Middle frontal gyrus (tissue), 1 donor: ENCODE data around the gene CLDN5.
"Not testable (repeated sequence)": the region's sequence is repeated elsewhere in the genome, so short reads cannot be mapped to it uniquely, and the experiment has no call there.

ENCODE experiments used
- DNase-seq: peaks from one replicate; pipeline ENCODE4 v3.0.0-alpha.2; 2015; ENCODE audit warnings: low spot score; ENCODE audit errors: extremely low spot score

Gene CLDN5

DNA sequence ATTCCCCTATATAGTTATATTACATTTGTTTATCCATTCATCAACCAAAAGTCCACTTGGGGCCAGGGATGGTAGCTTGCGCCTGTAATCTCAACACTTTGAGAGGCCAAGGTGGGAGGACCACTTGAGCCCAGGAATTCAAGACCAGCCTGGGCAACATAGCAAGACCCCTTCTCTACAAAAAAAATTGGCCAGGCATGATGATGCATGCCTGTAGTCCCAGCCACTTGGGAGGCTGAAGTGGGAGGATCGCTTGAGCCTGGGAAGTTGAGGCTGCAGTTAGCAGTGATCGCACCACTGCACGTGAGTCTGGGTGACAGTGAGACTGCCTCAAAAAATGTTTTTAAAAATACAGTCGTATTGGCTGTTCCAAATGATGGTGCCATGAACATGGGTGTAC is 24.2 kb upstream of the CLDN5 start:
- DNase-seq = not testable (repeated sequence)

DNA sequence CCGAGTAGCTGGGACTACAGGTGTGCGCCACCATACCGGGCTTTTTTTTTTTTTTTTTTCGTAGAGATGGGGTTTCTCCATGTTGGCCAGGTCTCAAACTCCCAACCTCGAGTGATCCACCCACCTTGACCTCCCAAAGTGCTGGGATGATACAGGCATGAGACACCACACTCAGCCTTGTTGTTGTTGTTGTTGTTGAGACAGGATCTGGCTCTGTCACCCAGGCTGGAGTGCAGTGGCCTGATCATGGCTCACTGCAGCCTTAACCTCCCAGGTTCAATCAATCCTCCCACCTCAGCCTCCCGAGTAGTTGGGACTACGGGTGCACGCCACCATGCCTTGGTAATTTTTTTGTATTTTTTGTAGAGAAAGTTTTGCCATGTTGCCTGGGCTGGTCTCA is 23.4 kb upstream of the CLDN5 start:
- DNase-seq = no peak

DNA sequence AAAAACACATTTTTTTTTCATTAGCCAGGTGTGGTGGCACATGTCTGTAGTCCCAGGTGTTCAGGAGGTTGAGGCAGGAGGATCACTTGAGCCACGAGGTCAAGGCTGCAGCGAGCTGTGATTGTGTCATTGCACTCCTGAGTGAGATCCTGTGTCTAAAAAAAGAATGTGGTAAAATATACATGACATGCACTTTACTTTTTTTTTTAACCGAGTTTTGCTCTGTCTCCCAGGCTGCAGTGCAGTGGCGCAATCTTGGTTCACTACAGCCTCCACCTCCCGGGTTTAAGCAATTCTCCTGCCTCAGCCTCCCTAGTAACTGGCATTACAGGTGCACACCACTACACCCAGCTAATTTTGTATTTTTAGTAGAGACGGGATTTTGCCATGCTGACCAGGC is 22.5 kb upstream of the CLDN5 start:
- no peak for DNase-seq

DNA sequence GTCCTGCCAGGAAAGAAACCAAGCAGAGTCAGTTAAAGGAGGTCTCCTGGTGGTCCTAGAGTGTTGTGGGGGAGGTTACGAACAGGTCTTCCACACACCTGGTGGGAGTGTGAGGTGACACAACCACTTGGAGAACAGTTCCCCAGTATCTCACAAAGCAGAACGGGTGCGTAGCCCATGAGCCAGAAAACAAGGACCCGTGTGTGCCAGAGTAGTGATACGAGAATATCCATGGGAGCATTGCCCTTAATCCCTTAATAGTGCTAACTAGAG is 21.7 kb upstream of the CLDN5 start:
- no peak for DNase-seq

DNA sequence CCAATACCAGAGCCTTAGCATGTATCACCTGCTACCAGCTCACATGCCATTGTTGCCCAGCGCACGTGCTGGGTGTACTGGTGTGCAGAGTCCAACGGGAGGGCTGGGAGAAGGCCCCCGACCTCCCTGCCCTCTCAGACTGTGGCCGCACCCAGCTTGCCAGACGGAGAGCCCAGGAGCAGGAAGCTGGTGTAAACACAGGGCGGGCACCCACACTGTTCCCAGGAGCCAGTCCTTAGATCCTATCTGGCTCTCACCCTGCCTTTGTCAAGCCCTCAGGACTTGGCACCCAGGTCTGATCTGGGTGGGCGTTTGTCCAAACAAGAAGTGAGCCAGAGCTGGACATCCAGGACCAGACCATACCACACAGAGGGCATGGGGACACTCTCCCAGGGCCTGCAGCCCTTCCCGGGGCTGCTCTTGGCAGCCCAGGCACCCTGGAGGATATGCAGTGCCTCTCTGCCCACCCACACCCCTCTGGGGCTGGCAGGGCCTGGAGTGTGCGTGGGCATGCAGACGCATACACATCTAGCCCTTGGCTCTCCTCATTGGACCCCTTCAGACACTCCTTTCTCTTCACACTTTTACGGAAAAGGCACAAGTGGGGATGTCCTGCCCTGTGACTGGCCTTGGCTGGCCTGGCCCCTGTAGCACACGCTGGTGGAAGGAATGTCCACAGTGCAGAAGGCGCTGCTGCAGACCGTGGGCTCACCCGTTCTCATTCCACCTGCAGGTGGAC is 19.9 kb upstream of the CLDN5 start:
- no peak for DNase-seq

DNA sequence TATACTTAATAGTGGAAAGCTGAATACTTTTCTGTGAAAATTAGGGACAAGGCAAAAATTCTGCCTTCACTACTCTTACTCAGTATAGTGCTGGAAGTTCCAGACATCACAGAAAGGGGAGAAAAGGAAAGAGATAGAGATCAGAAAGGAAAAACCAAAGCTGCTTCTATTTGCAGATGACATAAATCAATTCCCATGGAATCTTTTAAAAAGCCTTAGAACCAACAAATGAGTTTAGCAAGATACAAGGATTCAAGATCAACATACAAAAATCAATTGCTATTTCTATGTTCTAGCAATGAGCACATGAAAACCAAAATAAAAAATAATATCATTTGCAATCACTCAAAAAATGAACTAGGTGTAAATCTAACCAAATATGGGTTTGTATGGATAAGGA is 16.2 kb upstream of the CLDN5 start:
- no peak for DNase-seq

DNA sequence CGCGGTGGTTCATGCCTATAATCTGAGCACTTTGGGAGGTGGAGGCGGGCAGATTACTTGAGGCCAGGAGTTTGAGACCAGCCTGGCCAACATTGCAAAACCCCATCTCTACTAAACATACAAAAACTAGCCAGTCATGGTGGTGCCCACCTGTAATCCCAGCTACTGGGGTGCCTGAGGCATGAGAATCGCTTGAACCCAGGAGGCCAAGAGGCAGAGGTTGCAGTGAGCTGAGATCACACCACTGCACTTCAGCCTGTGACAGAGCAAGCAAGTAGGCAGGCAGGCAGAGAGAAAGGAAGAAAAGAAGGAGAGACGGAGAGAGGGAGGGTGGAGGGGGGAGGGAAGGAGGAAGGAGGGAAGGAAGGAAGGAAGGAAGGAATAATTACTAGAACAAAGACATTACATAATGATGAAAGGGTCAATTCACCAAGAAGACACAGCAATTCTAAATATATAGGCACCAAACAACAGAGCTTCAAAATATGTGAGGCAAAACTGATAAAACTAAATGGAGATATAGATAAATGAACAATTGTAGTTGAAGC is 13.8 kb upstream of the CLDN5 start:
- no peak for DNase-seq

DNA sequence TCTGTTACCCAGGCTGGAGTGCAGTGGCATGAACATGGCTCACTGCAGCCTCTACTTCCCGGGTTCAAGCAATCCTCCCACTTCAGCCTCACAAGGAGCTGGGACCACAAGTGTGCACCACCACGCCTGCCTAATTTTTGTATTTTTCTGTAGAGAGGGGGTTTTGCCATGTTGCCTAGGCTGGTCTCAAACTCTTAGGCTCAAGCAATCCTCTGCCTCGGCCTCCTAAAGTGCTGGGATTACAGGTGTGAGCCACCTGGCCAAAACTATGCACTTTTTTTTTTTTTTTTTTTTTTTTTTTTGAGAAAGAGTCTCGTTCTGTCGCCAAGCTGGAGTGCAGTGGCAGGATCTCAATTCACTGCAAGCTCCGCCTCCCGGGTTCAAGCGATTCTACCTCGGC is 12.4 kb upstream of the CLDN5 start:
- DNase-seq = no peak

DNA sequence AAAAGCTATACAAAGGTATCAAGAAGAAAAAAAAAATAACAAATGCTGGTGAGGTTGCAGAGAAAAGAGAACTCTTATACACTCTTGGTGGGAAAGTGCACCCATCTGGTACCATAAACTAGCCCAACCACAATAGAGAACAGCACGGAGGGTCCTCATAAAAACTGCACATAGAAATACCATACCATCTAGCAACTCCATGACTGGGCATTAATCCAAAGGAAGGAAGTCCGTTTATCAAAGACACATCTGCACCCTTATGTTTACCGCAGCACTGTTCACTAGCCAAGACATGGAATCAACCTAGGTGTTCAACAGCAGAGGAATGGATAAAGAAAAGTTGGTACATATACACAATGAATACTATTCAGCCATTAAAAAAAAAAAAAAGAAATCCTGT is 10.8 kb upstream of the CLDN5 start:
- DNase-seq = no peak

DNA sequence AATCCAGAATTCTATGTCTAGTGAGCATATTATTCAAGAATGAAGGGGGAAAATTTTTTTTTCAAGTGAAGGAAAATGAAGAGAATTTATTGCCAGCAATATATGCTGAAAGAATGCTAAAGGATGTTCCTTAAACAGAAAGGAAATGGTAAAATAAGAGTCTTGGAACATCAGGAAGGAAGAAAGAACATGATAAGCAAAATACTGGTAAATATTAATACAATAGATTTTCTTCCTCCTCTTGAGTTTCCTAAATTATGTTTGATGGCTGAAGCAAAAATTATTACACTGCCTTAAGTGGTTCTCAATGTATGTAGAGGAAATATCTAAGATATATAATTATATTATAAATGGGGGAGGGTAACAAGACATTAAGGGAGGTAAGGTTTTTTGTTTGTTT is 9.6 kb upstream of the CLDN5 start:
- DNase-seq = no peak

DNA sequence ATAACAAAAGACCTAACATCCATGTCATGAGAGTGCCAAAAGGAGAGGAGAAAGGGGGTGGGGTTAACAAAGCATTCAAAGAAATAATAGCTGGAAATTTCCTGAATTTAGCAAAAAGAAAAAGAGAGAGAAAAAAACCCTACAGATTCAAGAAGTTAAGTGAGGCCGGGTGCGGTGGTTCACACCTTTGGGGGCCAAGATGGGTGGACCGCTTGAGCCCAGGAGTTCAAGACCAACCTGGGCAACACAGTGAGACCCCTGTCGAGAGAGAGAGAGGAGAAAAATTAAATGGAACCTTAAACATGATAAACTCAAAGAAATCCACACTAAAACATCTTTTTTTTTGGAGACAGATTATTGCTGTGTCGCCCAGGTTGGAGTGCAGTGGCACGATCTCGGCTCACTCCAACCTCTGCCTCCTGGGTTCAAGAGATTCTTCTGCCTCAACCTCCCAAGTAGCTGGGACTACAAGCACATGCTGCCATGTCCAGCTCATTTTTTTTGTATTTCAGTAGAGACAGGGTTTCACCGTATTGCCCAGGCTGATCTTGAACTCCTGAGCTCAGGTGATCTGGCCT is 8.9 kb upstream of the CLDN5 start:
- no peak for DNase-seq

DNA sequence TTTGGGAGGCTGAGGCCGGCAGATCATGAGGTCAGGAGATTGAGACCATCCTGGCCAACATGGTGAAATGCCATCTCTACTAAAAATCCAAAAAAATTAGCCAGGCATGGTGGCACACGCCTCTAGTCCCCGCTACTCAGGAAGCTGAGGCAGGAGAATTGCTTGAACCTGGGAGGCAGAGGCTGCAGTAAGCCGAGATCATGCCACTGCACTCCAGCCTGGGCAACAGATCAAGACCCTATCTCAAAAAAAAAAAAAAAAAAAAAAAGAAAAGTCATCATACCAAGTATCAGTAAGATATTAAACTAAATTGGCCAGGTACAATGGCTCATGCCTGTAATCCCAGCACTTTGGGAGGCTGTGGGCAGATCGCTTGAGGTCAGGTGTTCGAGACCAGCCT is 7.1 kb upstream of the CLDN5 start:
- not testable (repeated sequence) for DNase-seq

DNA sequence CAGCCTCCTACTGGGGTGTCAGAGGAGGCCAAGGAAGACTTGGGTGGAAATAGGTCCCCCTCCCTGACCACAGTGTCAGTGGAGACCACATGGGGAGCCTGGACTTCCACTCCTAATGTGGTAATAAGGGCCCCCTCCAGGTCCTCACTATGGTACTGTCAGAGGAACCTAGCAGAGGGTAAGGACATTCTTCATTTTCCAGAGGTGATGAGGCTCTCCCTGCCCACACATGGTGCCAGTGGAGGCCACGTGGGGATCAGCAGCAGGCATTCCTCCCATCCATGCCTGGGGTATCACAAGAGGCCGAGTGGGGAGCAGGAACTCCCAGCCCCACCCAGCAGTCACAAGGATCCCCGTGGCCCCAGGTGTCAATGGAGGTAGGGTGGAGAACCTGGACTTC is 6.5 kb upstream of the CLDN5 start:
- DNase-seq = no peak

DNA sequence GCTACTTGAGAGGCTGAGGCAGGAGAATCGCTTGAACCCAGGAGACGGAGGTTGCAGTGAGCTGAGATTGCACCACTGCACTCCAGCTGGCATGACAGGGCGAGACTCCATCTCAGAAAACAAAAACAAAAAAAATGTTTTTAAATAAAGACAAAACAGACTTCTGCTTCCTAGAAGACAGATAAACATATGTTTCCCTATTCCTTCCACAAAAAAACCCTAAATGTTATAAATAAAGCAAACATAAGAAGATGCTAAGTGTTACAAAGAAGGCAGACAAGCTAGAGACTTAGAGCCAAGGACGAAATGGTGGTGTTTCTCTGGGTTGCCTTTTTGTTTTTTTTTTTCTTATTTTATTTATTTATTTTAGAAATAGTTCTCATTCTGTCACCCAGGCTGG is 5.6 kb upstream of the CLDN5 start:
- DNase-seq = no peak

DNA sequence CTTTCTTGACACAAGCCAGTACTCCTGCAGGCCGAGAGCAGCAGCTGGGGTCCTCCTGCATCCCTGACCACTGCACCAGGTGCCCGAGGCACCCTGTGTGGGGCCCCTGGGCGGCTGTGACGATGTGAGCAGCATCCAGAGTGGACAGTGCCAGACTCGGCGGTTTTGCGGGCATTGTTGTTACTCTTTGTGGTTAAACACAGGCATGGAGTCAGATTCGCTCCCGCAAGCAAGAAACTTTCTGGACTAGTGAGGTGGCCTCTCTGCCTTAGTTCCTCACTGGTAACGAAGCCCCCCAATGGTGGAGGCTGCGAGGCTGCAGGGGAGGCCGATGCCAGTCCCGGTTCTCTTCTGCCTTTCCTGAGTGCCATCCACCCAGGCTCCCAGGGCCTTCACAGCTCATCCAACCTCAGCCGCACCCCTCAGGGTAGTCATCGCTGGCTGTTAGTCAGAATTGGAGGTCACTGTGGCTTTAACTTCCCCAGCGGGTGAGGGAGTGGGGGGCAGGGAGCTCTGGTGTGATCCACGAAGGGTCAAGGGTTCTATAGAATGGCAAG is 3.7 kb upstream of the CLDN5 start:
- DNase-seq = no peak

DNA sequence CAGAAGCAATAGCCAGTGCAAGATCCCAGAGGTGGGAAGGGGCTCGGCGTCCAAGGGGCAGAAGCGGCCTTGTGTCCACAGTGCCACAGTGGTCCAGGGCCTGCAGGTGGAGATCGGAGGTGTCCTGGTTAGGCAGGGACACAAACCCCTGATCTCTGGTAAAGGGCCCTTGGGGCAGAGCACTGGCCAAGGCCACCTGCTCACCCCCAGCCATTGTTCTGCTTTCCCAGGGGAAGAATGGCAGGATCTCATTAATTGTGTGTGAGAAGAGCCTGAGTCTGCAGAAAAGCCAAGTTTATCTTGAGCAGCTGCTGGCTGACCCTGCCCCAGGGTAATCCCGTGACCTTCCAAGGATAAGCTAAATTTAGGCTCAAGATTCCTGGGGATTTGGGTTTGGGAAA is 3.1 kb upstream of the CLDN5 start:
- DNase-seq = no peak

DNA sequence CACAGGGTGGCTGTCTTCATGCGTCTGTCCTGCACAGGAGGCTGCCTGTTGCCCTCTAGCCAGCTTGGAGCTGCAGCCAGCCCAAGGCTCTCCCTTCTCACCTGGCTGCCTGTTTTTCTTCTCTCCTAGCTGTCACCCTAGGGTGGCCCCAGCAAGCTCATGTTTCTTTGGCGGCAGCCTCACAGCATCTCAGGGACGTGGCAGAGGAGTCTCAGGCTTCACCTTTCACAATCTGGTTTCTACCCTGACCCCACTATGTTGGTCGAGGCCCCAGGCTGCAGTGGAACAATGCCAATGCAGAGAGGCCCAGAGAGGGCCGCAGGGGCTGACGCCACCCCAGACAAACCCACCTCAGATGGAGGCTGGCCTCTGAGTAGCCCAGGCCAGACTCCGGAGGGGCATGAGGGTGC is 2.5 kb upstream of the CLDN5 start:
- DNase-seq = no peak

DNA sequence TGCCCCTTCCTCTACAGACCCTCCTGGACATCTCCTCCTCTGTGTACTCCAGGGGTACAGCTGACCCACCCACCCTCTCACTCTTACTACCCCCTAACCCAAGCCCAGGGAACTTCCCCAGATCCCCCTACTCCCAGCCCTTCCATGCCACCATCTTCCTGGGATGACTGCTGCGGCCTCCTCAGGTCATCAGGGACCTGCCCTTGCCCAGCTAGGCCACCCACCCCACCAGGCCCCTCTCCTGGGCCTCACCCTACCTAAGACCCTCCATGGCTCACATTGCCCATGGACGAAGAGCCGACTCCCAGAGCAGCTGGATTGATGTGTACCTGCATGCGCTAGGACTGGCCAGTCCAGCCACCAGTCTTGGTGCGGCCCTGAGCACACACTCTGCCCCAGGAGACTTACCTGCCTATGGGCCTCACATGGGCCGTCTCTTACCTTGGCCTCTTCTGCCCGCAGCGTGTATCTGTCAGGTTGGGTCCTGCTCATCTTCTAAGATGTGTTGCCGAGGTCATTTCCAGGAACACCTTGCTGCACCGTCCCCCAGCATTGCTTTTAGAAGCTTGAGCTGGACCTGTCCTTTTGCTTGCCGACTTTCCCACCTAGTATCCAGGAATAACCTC is 2.0 kb upstream of the CLDN5 start:
- no peak for DNase-seq

DNA sequence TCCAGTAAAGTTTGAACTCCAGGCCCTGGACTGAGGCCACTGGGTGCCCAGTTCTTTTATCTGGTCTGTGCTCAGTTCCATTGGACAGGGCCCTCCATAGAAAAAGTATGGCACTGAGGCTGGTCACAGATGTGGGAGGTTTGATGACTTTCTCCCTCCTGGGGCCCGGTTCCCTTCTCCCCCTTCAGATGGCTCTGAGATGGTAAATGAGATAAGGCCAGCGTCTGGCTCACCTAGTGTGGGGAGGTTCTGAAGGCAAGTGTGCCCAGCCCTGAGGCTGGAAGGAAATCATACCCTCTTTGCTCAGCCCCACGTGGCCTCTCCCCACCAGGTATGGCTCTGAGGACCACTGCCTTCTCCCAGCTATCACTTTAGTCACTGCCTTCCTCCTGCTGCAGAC is 1.5 kb upstream of the CLDN5 start:
- DNase-seq = no peak

DNA sequence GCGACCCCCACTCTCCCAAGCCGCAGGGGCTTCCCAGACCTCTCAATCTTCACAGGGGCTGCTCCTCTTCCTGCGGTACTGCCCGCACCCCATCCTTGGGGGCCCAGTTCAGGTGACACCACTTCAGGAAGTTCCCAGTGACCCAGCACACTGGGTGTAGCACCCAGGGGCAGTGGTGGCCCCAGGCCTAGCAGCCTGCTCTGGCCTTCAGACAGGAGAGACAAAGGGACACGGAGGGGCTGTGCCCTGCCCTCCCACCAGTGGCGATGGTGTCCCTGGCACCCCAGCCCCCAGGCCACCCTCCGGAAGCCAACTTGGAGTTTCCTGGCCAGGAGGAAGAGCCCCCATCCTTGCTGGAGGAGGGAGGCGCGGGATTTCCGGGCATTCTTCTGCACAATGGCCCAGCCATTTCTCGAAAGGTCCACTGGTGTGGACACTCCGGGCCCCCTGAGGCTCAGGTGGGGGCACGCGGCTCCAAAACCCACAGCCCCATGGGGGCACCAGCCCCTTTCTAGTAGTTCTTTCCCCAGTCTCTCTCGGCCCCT is 978 bp upstream of the CLDN5 start:
- DNase-seq = no peak

DNA sequence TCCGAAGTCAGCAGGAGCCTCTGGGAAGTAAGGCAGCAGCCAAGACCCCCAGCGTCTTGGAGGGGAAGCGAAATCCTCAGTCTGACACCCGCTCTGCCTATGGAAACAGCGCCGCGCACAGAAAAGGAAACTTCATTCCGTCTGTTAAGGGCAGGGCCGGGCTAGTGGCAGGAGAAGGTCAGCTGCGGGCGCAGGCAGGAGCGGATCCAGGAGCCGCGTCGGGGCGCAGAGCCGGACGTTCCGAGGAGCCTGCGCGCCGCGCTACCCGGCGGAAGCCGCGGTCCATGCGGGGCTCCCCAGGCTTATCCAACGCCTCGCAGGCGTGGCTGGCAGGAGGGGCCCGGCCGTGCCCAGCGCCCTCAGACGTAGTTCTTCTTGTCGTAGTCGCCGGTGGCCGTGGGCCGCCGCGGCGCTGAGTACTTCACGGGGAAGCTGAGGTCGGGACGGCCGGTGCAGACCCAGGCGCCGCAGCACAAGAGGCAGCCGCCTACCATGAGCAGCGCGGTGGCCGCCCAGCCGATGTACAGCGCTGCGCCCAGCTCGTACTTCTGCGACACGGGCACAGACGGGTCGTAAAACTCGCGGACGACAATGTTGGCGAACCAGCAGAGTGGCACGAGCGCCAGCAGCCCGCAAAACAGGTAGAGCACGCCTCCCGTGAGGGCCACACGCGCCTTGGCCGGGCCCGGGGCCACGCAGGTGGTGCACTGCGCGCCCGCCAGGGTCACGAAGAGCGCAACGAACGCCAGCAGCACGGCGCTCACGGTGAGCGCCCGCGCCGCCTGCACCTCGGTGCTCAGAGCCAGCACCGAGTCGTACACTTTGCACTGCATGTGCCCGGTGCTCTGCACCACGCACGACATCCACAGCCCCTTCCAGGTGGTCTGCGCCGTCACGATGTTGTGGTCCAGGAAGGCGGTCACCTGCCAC is 705 bp downstream of the CLDN5 start:
- no peak for DNase-seq
